ENCODE data around the gene PIPOX. TPM values are rescaled to one million over a fixed set of nuclear protein-coding genes. Genes with fewer than 3 reads are reported as not detected.

Gene PIPOX
- polyA plus RNA-seq, 2 donors, result 0.41 to 0.48 TPM

GRCh38 chr17:29016345-29017210, 26.4 kb upstream of the PIPOX start:
- H3K27ac ChIP-seq (ENCODE audit: low read depth in 2 of 2, low read length in 1 of 2), result no peak overlapping the region

DNA sequence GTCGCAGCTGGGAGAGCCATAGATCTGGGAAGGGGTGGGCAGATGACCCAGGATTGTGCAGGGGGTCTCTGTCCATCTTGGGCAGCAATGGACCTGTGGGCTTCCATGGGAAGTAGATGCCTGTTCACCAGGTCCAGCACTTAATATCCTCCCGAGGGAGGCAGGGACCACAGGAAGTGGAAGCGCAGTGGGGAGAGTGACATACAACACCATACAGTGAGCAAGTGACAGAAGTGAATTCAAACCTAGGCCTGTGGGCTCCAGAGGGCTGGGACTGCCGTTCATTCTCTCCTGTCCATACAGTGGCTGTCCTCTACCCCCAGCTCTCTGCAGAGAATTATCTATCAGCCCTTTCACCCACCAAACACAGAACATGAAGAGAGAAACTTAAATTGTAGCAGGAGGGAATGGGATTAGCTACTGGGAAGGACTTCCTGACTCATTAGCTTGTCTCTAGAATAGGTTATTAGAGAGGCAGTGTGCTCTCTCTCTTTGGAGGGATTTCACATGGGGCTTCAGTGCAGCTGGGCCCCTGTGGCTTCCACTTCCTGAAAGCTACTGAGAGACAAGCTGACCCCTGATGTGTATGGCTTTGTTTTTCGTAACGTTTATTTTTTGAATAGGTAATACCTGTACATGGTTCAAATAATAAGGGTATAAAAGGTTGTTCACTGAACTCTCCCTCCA, 24.0 kb upstream of the PIPOX start:
- Histone ChIP-seq H3K4me3 (ENCODE audit: low read depth in 1 of 2, low read length in 2 of 2) (peak overlapping the region in 1 of 2 donors; percentile 1), H3K4me1 (ENCODE audit: control insufficient read depth in 2 of 2, insufficient read depth in 2 of 2, low read length in 1 of 2) (peaks cover 4 to 6% of the 10 kb centered on the region in 2 donors), H3K27me3 (ENCODE audit: control insufficient read depth in 1 of 2, insufficient read depth in 2 of 2, low read length in 2 of 2) (peaks cover 0 to 10% of the 10 kb centered on the region in 2 donors), H3K36me3 (ENCODE audit: control insufficient read depth in 2 of 2, insufficient read depth in 2 of 2, low read length in 1 of 2) (no peaks in the 10 kb centered on the region), H3K27ac (ENCODE audit: low read depth in 2 of 2, low read length in 1 of 2) (no peak overlapping the region), H3K9me3 (ENCODE audit: control insufficient read depth in 2 of 2, insufficient read depth in 1 of 2, low read depth in 1 of 2, low read length in 1 of 2) (no peaks in the 10 kb centered on the region)
- WGBS, 2 donors, result 56 to 59% methylated on average over 6 of the region's 6 CpGs

More at GRCh38 chr17:29016345-29017210, 26.4 kb upstream of the PIPOX start:
- Histone ChIP-seq H3K4me1 (ENCODE audit: control insufficient read depth in 2 of 2, insufficient read depth in 2 of 2, low read length in 1 of 2) (peaks cover 4 to 6% of the 10 kb centered on the region in 2 donors), H3K4me3 (ENCODE audit: low read depth in 1 of 2, low read length in 2 of 2) (no peak overlapping the region), H3K27me3 (ENCODE audit: control insufficient read depth in 1 of 2, insufficient read depth in 2 of 2, low read length in 2 of 2) (peaks cover 0 to 10% of the 10 kb centered on the region in 2 donors), H3K36me3 (ENCODE audit: control insufficient read depth in 2 of 2, insufficient read depth in 2 of 2, low read length in 1 of 2) (no peaks in the 10 kb centered on the region), H3K9me3 (ENCODE audit: control insufficient read depth in 2 of 2, insufficient read depth in 1 of 2, low read depth in 1 of 2, low read length in 1 of 2) (no peaks in the 10 kb centered on the region)
- 51 to 54% methylated on average over 13 of the region's 13 CpGs for WGBS, 2 donors

DNA sequence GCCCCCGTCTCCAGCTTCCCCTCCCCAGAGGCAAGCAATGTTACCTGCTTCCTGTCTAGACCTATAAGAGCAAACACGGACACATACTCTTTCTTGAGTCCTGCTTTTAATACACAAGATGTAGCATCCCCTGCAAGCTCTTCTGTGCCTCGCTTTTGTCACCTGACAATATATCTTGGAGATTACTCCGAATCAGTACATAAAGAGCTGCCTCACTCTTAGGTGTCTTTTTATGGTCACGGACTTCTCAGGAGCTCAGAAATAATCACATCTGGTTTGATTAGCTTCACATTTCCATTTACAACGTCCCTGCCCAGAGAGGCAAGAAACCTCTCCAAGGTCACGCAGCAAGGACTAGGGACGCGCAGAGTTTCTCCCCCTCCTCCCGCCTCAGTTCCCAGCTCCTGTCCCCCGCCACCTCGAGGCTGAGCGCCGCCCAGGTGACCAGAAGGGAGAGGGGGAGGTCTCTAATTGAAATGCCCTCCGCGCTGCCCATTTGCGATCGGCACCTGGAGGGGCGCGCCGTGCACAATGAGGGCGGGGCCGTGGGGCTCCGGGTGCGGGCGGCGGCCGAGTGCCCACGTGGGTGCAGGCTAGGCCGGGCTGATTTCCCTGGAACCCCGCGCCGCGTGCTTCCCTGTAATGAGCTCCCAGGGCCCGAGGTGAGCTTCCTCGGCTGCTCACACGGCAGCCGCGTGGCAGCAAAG, 23.3 kb upstream of the PIPOX start:
- 7 to 12% methylated on average over 35 to 39 of the region's 39 CpGs for WGBS, 2 donors
- H3K27me3 ChIP-seq (ENCODE audit: control insufficient read depth in 1 of 2, insufficient read depth in 2 of 2, low read length in 2 of 2), result peaks cover 0 to 10% of the 10 kb centered on the region in 2 donors
- H3K4me3 ChIP-seq (ENCODE audit: low read depth in 1 of 2, low read length in 2 of 2), result peak overlapping the region in 1 of 2 donors; percentile 1

GRCh38 chr17:29020576-29020975, 22.4 kb upstream of the PIPOX start:
- 81% methylated on average over 8 of the region's 8 CpGs for WGBS, 2 donors
- Histone ChIP-seq H3K27me3 (ENCODE audit: control insufficient read depth in 1 of 2, insufficient read depth in 2 of 2, low read length in 2 of 2) (peaks cover 0 to 10% of the 10 kb centered on the region in 2 donors), H3K36me3 (ENCODE audit: control insufficient read depth in 2 of 2, insufficient read depth in 2 of 2, low read length in 1 of 2) (no peaks in the 10 kb centered on the region), H3K9me3 (ENCODE audit: control insufficient read depth in 2 of 2, insufficient read depth in 1 of 2, low read depth in 1 of 2, low read length in 1 of 2) (no peaks in the 10 kb centered on the region), H3K27ac (ENCODE audit: low read depth in 2 of 2, low read length in 1 of 2) (no peak overlapping the region), H3K4me1 (ENCODE audit: control insufficient read depth in 2 of 2, insufficient read depth in 2 of 2, low read length in 1 of 2) (peaks cover 4 to 6% of the 10 kb centered on the region in 2 donors), H3K4me3 (ENCODE audit: low read depth in 1 of 2, low read length in 2 of 2) (no peak overlapping the region)

More for the DNA sequence above, 23.3 kb upstream of the PIPOX start:
- Histone ChIP-seq H3K4me1 (ENCODE audit: control insufficient read depth in 2 of 2, insufficient read depth in 2 of 2, low read length in 1 of 2) (peaks cover 4 to 6% of the 10 kb centered on the region in 2 donors), H3K9me3 (ENCODE audit: control insufficient read depth in 2 of 2, insufficient read depth in 1 of 2, low read depth in 1 of 2, low read length in 1 of 2) (no peaks in the 10 kb centered on the region), H3K36me3 (ENCODE audit: control insufficient read depth in 2 of 2, insufficient read depth in 2 of 2, low read length in 1 of 2) (no peaks in the 10 kb centered on the region), H3K27ac (ENCODE audit: low read depth in 2 of 2, low read length in 1 of 2) (no peak overlapping the region)

DNA sequence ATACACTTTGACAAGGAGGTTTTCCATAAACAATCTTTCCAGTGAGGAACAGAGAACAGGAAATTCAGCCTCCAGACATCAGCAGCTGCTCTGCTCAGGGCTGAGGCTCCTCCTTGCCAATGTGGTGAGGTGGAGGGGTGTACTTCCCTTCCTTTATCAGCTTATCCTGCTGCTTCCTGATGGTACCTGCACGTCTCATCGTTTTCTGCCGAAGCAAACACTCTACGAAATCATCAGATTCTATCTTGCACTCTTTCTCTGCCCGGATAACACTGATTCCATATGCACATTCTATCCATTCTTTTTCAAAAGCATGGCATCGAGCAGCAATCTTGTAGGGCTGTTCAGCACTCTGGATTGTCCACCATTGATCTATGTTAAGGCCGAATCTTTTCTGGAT, 21.7 kb upstream of the PIPOX start:
- Histone ChIP-seq H3K27ac (ENCODE audit: low read depth in 2 of 2, low read length in 1 of 2) (no peak overlapping the region), H3K4me3 (ENCODE audit: low read depth in 1 of 2, low read length in 2 of 2) (no peak overlapping the region), H3K4me1 (ENCODE audit: control insufficient read depth in 2 of 2, insufficient read depth in 2 of 2, low read length in 1 of 2) (peaks cover 4 to 6% of the 10 kb centered on the region in 2 donors), H3K27me3 (ENCODE audit: control insufficient read depth in 1 of 2, insufficient read depth in 2 of 2, low read length in 2 of 2) (peaks cover 0 to 10% of the 10 kb centered on the region in 2 donors), H3K9me3 (ENCODE audit: control insufficient read depth in 2 of 2, insufficient read depth in 1 of 2, low read depth in 1 of 2, low read length in 1 of 2) (no peaks in the 10 kb centered on the region), H3K36me3 (ENCODE audit: control insufficient read depth in 2 of 2, insufficient read depth in 2 of 2, low read length in 1 of 2) (no peaks in the 10 kb centered on the region)
- 74 to 75% methylated on average over 7 of the region's 7 CpGs for WGBS, 2 donors

DNA sequence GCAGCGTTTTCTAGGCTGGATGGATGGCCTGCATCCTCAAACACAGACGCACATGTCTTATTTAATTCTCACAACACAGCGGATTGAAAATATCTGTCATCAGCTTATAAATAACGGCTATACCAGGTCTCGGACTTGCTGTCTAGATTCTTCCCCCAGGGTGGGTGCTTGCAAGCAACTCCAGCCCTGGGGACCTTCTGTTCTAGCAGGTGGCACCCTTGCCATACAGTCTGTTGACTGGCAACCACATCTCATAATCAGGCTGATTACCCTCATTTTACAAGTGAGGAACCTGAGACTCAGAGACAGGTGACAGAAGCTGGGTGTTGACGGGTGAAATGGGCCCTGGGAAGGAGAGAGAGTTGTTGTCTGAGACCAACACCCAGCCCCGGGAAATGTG, 20.9 kb upstream of the PIPOX start:
- peaks cover 0 to 10% of the 10 kb centered on the region in 2 donors for H3K27me3 ChIP-seq (ENCODE audit: control insufficient read depth in 1 of 2, insufficient read depth in 2 of 2, low read length in 2 of 2)

DNA sequence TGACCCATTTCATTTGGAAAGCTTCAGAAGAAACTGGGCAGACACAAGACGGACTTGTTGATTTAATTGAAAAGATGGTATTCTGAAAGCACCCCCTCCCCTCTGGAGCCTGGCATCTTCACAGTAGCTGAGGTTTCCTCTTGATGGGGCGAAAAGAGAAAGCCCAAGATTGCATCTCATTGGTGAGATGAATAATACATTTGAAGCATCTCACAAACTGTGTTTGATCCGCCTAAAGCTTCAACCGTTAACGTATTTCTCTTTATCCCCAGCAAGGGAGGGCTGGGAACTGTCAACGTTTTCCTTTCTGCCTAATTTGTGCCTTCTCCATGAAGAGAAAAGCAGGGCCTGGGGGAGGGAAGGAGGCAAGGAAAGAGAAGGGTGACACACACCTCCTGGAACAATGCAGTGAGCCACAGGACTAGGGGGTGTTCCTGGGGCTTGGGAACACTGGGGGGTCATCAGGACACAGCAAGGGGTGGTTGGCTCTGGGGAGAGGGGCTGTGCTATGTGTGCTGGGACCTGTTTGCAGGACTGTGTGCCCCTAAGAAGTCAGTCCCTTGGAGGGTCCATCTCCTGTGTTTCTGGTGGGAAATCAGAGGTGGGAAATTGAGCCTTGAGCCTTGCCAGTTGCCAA, 18.5 kb upstream of the PIPOX start:
- Histone ChIP-seq H3K4me1 (ENCODE audit: control insufficient read depth in 2 of 2, insufficient read depth in 2 of 2, low read length in 1 of 2) (peaks cover 4 to 6% of the 10 kb centered on the region in 2 donors), H3K4me3 (ENCODE audit: low read depth in 1 of 2, low read length in 2 of 2) (no peak overlapping the region), H3K9me3 (ENCODE audit: control insufficient read depth in 2 of 2, insufficient read depth in 1 of 2, low read depth in 1 of 2, low read length in 1 of 2) (no peaks in the 10 kb centered on the region), H3K27me3 (ENCODE audit: control insufficient read depth in 1 of 2, insufficient read depth in 2 of 2, low read length in 2 of 2) (peaks cover 0 to 3% of the 10 kb centered on the region in 2 donors), H3K27ac (ENCODE audit: low read depth in 2 of 2, low read length in 1 of 2) (no peak overlapping the region), H3K36me3 (ENCODE audit: control insufficient read depth in 2 of 2, insufficient read depth in 2 of 2, low read length in 1 of 2) (no peaks in the 10 kb centered on the region)
- 75 to 77% methylated on average over 6 of the region's 6 CpGs for WGBS, 2 donors

More for the DNA sequence above, 20.9 kb upstream of the PIPOX start:
- 84 to 90% methylated on average over 7 of the region's 7 CpGs for WGBS, 2 donors
- H3K4me1 ChIP-seq (ENCODE audit: control insufficient read depth in 2 of 2, insufficient read depth in 2 of 2, low read length in 1 of 2), result peaks cover 4 to 6% of the 10 kb centered on the region in 2 donors
- H3K36me3 ChIP-seq (ENCODE audit: control insufficient read depth in 2 of 2, insufficient read depth in 2 of 2, low read length in 1 of 2), result no peaks in the 10 kb centered on the region
- H3K9me3 ChIP-seq (ENCODE audit: control insufficient read depth in 2 of 2, insufficient read depth in 1 of 2, low read depth in 1 of 2, low read length in 1 of 2), result no peaks in the 10 kb centered on the region
- no peak overlapping the region for H3K27ac ChIP-seq (ENCODE audit: low read depth in 2 of 2, low read length in 1 of 2)
- no peak overlapping the region for H3K4me3 ChIP-seq (ENCODE audit: low read depth in 1 of 2, low read length in 2 of 2)

GRCh38 chr17:29031488-29031887, 11.5 kb upstream of the PIPOX start:
- no peak overlapping the region for H3K27ac ChIP-seq (ENCODE audit: low read depth in 2 of 2, low read length in 1 of 2)
- H3K36me3 ChIP-seq (ENCODE audit: control insufficient read depth in 2 of 2, insufficient read depth in 2 of 2, low read length in 1 of 2), result no peaks in the 10 kb centered on the region
- no peaks in the 10 kb centered on the region for H3K4me1 ChIP-seq (ENCODE audit: control insufficient read depth in 2 of 2, insufficient read depth in 2 of 2, low read length in 1 of 2)
- peaks cover 0 to 5% of the 10 kb centered on the region in 2 donors for H3K9me3 ChIP-seq (ENCODE audit: control insufficient read depth in 2 of 2, insufficient read depth in 1 of 2, low read depth in 1 of 2, low read length in 1 of 2)
- no peaks in the 10 kb centered on the region for H3K27me3 ChIP-seq (ENCODE audit: control insufficient read depth in 1 of 2, insufficient read depth in 2 of 2, low read length in 2 of 2)
- no peak overlapping the region for H3K4me3 ChIP-seq (ENCODE audit: low read depth in 1 of 2, low read length in 2 of 2)
- WGBS, 2 donors, result 48 to 59% methylated on average over 5 of the region's 5 CpGs
